DOHH2 (cell line): Measurements from ENCODE around the gene C5orf15.

Experiments used
- EZH2phosphoT487 ChIP-seq: fragments of 200-600 bp; sonication (generic); IDR thresholded peaks from 2 replicates; pipeline ENCODE4 v1.6.1; 2017; ENCODE audit warnings: borderline replicate concordance, mild to moderate bottlenecking, antibody characterized with exemption, low read length, moderate library complexity, mixed read lengths
- TF ChIP-seq, protein P1 (sequence below): fragments of 200-600 bp; sonication (generic); IDR thresholded peaks from one replicate; pipeline ENCODE4 v1.5.1; 2014; ENCODE audit warnings: antibody characterized with exemption, mild to moderate bottlenecking, low read depth, low read length; ENCODE audit not compliant: poor library complexity, severe bottlenecking

DNA sequence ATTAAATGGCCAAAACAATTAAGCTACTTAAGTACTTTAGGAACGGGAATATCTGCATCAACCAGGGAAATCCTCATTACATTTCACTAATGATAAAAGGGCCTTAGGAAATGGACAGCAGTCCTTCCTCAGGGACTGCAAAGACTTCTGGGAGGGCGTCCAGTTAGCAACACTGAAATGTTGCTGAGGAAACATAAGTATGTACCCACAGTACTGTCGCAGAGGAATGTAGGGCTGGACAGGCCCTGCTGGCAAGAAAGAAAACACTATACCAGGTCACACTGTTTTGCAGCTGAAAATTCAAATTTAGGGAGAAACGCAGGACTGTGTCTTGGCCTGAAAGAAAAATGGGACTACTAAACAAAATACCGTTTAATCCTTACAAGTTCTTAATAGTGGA, 1.3 kb downstream of the C5orf15 start:
- TF ChIP-seq, protein P1, sequence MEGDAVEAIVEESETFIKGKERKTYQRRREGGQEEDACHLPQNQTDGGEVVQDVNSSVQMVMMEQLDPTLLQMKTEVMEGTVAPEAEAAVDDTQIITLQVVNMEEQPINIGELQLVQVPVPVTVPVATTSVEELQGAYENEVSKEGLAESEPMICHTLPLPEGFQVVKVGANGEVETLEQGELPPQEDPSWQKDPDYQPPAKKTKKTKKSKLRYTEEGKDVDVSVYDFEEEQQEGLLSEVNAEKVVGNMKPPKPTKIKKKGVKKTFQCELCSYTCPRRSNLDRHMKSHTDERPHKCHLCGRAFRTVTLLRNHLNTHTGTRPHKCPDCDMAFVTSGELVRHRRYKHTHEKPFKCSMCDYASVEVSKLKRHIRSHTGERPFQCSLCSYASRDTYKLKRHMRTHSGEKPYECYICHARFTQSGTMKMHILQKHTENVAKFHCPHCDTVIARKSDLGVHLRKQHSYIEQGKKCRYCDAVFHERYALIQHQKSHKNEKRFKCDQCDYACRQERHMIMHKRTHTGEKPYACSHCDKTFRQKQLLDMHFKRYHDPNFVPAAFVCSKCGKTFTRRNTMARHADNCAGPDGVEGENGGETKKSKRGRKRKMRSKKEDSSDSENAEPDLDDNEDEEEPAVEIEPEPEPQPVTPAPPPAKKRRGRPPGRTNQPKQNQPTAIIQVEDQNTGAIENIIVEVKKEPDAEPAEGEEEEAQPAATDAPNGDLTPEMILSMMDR: no peak
- TF ChIP-seq EZH2phosphoT487: no peak
